ENCODE measurements around the gene KITLG.
"Not testable (repeated sequence)": the region's sequence is repeated elsewhere in the genome, so short reads cannot be mapped to it uniquely, and the experiment has no call there.

The KITLG gene

DNA sequence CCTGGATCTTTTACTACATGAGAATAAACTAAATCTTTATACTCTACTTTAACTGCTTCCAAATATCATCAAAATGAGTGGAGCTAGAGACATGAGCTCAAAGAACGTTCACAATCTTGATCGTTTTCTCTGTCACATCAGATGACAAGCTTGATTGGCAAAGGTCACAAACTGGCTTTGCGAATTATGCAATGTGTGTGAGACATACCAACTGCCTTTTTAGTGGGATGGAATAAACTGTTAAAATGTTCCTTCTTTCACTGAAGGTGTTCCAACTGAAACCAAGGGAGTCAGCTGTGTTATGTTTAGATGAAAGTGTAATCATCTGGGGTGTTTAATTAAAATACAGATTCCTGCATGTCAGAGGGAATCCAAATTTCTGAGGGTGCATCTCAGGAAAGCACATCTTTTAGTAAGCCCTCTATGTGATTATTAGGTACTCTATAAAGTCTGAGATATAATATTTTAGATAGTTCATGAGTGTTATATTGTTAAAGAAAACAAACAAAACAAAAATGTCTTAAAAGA, 21.9 kb downstream of the KITLG start:
- H3K27ac ChIP-seq (ENCODE audit: low read length) = no peak overlapping the region
- H3K9me3 ChIP-seq (ENCODE audit: control insufficient read depth, low read depth, low read length) = no peaks in the 10 kb centered on the region
- no peak overlapping the region for H3K9ac ChIP-seq (ENCODE audit: low read length)
- H3K36me3 ChIP-seq (ENCODE audit: control insufficient read depth, low read depth, low read length) = no peaks in the 10 kb centered on the region
- H3K27me3 ChIP-seq (ENCODE audit: control insufficient read depth, insufficient read depth, low read length) = no peaks in the 10 kb centered on the region
- H3K4me3 ChIP-seq (ENCODE audit: low read length) = no peak overlapping the region
- peaks cover 28% of the 10 kb centered on the region for H3K4me1 ChIP-seq (ENCODE audit: control insufficient read depth, low read depth, low read length)

DNA sequence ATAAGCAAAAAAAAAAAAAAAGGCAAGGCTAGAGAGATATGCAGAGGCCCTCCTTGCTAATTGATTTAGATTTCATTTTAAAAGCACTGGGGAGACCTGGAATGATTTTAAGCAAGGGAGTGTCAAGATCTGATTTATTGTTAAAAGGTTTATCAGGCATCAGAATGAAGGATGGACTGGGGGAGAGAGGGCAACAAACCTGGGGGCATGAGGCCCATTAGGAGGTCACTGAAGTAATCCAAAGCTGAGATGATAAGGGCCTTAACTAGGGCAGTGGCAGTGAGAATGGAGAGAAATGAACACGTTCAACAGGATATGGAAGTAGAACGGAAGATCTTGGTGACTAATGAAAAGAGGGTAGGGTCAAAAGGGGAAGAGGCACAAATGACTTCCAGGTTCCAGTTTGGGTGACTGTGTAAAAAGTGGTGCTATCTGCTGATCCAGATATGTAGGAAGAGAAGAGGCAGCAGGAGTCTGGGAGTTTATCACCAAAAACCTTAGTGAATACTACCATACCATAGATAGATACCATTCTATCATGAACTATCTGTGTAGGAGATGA, 24.0 kb downstream of the KITLG start:
- Histone ChIP-seq H3K36me3 (ENCODE audit: control insufficient read depth, low read depth, low read length) (no peaks in the 10 kb centered on the region), H3K9ac (ENCODE audit: low read length) (no peak overlapping the region), H3K4me3 (ENCODE audit: low read length) (no peak overlapping the region), H3K27me3 (ENCODE audit: control insufficient read depth, insufficient read depth, low read length) (no peaks in the 10 kb centered on the region), H3K9me3 (ENCODE audit: control insufficient read depth, low read depth, low read length) (no peaks in the 10 kb centered on the region), H3K27ac (ENCODE audit: low read length) (no peak overlapping the region), H3K4me1 (ENCODE audit: control insufficient read depth, low read depth, low read length) (peaks cover 21% of the 10 kb centered on the region)

DNA sequence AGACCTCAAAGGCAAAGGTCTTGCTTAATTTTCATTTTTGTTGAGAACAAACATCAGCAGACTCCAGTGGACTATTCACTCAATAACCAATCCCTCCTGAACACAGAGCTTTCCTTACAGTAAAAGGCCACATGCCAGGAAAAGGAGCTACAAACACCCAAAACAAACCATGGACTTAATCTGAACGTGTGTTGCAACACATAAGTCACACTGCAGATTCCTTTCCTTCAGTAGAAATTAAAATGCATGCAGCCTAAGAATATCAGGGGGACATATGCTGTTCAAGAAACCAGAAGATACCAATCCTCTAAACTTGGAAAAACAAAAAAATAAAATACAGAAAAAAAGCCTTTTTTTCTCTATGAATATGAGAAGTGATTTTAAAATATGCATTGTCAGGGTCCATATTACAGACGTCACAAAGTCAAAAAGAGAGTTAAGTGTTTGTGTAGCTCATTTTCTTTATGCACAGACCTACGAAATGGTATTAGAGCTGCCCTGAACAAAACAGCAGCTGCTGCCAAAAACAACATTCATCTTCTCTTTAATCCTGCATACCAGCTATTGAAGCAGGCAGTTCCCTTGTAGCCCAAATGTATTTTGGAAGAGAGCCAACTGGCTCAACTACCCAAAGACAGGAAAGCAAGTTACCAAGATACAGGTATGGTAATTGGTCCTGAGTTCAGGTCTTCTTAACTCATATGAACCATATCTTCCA, 26.2 kb downstream of the KITLG start:
- no peak overlapping the region for H3K4me3 ChIP-seq (ENCODE audit: low read length)
- H3K27ac ChIP-seq (ENCODE audit: low read length) = no peak overlapping the region
- peaks cover 14% of the 10 kb centered on the region for H3K4me1 ChIP-seq (ENCODE audit: control insufficient read depth, low read depth, low read length)
- no peaks in the 10 kb centered on the region for H3K27me3 ChIP-seq (ENCODE audit: control insufficient read depth, insufficient read depth, low read length)
- H3K9me3 ChIP-seq (ENCODE audit: control insufficient read depth, low read depth, low read length) = no peaks in the 10 kb centered on the region
- H3K9ac ChIP-seq (ENCODE audit: low read length) = no peak overlapping the region
- H3K36me3 ChIP-seq (ENCODE audit: control insufficient read depth, low read depth, low read length) = no peaks in the 10 kb centered on the region

DNA sequence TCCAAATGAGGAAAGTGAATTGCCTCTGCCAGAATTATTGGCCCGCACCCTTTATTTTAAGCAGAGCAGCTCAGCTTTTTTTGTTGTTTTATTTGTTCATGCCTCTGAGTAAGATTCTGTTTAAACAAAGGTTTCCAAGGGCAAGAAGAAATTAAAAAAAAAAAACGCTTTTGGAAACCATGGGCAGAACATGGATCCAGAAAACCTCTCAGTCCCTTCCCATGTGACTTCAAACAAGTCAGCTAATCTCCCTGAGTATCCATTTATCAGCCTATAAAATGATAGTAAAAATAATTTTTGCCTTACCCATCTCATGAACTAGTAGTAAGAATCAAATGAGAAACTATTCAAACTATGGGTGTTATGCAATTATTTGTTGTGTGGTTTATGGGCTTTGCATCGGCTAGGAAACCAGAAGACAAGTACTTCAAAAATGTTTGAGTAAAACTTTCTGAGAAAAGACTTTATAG, 27.6 kb downstream of the KITLG start:
- H3K4me1 ChIP-seq (ENCODE audit: control insufficient read depth, low read depth, low read length) = peaks cover 11% of the 10 kb centered on the region
- H3K4me3 ChIP-seq (ENCODE audit: low read length) = no peak overlapping the region
- no peaks in the 10 kb centered on the region for H3K27me3 ChIP-seq (ENCODE audit: control insufficient read depth, insufficient read depth, low read length)

DNA sequence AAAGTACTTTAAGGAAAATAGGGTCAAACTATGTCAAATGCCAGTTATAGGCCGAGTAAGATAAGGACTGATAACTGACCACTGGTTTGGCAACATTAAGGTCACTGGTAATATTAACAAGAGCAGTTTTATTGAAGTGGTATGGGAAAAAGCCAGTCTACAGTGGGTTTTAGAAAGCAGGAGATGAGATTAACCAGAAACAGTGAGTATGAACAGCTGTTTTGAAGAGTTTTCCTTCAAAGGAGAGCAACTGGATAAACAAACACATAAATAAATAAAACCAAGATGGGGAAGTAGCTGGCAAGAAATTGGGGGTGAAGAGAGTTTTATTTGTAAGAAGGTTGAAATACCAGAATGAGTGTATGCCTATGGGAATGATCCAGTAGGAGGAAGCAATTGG, 30.3 kb downstream of the KITLG start:
- Histone ChIP-seq H3K4me3 (ENCODE audit: low read length) (no peak overlapping the region), H3K9ac (ENCODE audit: low read length) (no peak overlapping the region), H3K36me3 (ENCODE audit: control insufficient read depth, low read depth, low read length) (no peaks in the 10 kb centered on the region), H3K4me1 (ENCODE audit: control insufficient read depth, low read depth, low read length) (peaks cover 9% of the 10 kb centered on the region), H3K27me3 (ENCODE audit: control insufficient read depth, insufficient read depth, low read length) (no peaks in the 10 kb centered on the region), H3K27ac (ENCODE audit: low read length) (no peak overlapping the region), H3K9me3 (ENCODE audit: control insufficient read depth, low read depth, low read length) (no peaks in the 10 kb centered on the region)

More for the DNA sequence above, 27.6 kb downstream of the KITLG start:
- Histone ChIP-seq H3K36me3 (ENCODE audit: control insufficient read depth, low read depth, low read length) (no peaks in the 10 kb centered on the region), H3K27ac (ENCODE audit: low read length) (no peak overlapping the region), H3K9ac (ENCODE audit: low read length) (no peak overlapping the region), H3K9me3 (ENCODE audit: control insufficient read depth, low read depth, low read length) (no peaks in the 10 kb centered on the region)

DNA sequence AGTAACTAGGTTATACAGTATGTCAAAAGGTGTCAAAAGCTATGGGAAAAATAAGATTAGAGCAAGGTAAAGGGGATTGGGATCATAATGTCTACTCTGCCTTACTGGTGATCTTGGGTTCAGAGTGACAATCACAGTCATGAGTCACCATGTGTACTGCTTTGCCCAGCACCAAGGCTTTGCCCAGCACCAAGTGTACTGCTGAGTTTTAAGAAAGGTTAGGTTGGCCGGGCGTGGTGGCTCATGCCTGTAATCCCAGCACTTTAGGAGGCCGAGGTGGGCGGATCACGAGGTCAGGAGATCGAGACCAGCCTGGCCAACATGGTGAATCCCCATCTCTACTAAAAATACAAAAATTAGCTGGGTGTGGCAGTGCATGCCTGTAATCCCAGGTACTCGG, 32.3 kb downstream of the KITLG start:
- not testable (repeated sequence) for H3K4me1 ChIP-seq (ENCODE audit: control insufficient read depth, low read depth, low read length); H3K36me3 ChIP-seq (ENCODE audit: control insufficient read depth, low read depth, low read length); H3K9ac ChIP-seq (ENCODE audit: low read length); H3K9me3 ChIP-seq (ENCODE audit: control insufficient read depth, low read depth, low read length); H3K4me3 ChIP-seq (ENCODE audit: low read length); H3K27ac ChIP-seq (ENCODE audit: low read length); H3K27me3 ChIP-seq (ENCODE audit: control insufficient read depth, insufficient read depth, low read length)

DNA sequence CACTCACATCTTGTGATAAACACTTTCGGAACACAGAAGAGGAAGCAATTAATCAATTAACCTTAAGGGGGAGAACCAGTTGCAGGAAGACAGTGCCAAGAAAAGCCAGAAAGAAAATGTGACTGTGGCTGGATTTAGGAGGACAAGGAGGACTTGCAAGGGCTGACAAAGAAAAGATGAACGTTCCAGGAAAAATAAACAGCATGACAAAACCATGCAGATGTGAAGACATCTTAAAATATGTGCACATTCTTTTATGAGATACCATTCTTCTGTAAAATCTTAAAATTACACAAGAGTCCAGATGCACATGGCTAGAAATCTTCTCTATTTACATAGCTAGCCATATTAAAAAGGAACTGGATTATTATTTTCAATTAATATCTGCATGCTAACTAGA, 33.4 kb downstream of the KITLG start:
- Histone ChIP-seq H3K4me1 (ENCODE audit: control insufficient read depth, low read depth, low read length) (no peaks in the 10 kb centered on the region), H3K9me3 (ENCODE audit: control insufficient read depth, low read depth, low read length) (no peaks in the 10 kb centered on the region), H3K27ac (ENCODE audit: low read length) (no peak overlapping the region), H3K9ac (ENCODE audit: low read length) (no peak overlapping the region), H3K36me3 (ENCODE audit: control insufficient read depth, low read depth, low read length) (no peaks in the 10 kb centered on the region), H3K4me3 (ENCODE audit: low read length) (no peak overlapping the region), H3K27me3 (ENCODE audit: control insufficient read depth, insufficient read depth, low read length) (no peaks in the 10 kb centered on the region)

DNA sequence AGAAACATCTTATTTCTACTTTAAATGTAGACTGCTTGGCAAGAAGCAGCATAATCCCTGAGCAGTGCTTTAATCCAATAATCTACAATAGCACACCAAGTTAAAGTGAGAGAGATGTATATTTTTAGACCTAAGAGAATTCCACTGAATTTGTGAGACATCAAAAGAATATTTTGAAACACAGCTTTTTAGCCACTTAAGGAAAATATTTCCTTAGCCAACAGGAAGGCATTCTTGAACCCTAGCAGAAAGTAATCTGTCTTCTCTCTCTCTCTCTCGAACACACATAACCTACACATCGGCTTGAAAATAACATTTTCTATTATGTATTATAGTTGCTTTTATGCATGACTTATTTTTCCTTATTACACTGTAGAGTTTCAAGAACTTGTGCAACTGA, 34.0 kb downstream of the KITLG start:
- H3K9ac ChIP-seq (ENCODE audit: low read length) = no peak overlapping the region
- H3K4me3 ChIP-seq (ENCODE audit: low read length) = no peak overlapping the region
- no peaks in the 10 kb centered on the region for H3K27me3 ChIP-seq (ENCODE audit: control insufficient read depth, insufficient read depth, low read length)
- H3K9me3 ChIP-seq (ENCODE audit: control insufficient read depth, low read depth, low read length) = no peaks in the 10 kb centered on the region
- no peak overlapping the region for H3K27ac ChIP-seq (ENCODE audit: low read length)
- no peaks in the 10 kb centered on the region for H3K4me1 ChIP-seq (ENCODE audit: control insufficient read depth, low read depth, low read length)
- no peaks in the 10 kb centered on the region for H3K36me3 ChIP-seq (ENCODE audit: control insufficient read depth, low read depth, low read length)

DNA sequence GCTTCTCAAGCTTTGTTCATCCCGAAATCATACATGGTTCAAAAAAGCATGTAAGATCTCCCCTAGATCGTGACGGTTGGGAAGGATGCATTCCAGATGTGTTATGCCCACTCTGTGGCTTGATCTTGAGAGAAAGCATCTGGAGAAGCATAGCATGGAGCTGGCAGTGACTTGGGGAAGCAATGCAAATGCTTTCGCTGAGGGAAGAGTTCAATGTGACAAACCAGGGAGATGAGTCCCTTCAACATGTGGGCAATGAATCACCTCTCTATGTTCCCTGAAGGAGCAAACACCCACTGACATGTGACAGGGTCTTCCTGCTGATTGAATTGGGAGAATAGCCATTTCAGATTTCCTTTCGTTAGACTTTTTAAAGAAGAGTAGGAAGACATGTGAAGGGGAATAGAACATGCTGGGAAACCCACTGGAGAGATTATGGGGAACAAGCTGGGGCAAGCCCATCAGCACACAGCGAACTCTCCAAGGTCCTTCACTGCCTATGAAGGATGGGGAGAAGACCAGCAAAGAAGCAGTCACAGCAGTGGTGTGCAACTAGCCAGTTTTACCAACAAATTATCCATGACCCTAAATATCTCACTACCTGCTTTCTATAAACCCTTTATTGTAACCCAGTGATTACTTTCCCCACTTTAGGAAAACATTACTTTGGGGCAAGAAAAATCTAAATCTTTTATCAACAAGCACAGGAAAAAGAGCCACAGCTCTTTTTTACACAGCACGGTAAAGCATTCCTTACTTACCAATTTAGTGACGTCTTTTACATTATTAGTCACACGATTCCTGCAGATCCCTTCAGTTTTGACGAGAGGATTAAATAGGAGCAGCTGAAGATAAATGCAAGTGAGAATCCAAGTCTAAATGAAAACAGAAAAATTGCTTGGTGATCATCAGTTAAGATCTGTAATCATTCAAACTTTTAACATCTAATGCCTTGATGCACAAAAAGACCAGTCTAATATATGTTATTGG, 35.0 kb downstream of the KITLG start:
- H3K36me3 ChIP-seq (ENCODE audit: control insufficient read depth, low read depth, low read length) = no peaks in the 10 kb centered on the region
- H3K4me1 ChIP-seq (ENCODE audit: control insufficient read depth, low read depth, low read length) = no peaks in the 10 kb centered on the region
- H3K27ac ChIP-seq (ENCODE audit: low read length) = no peak overlapping the region
- no peak overlapping the region for H3K4me3 ChIP-seq (ENCODE audit: low read length)
- no peaks in the 10 kb centered on the region for H3K9me3 ChIP-seq (ENCODE audit: control insufficient read depth, low read depth, low read length)
- H3K27me3 ChIP-seq (ENCODE audit: control insufficient read depth, insufficient read depth, low read length) = no peaks in the 10 kb centered on the region
- no peak overlapping the region for H3K9ac ChIP-seq (ENCODE audit: low read length)

DNA sequence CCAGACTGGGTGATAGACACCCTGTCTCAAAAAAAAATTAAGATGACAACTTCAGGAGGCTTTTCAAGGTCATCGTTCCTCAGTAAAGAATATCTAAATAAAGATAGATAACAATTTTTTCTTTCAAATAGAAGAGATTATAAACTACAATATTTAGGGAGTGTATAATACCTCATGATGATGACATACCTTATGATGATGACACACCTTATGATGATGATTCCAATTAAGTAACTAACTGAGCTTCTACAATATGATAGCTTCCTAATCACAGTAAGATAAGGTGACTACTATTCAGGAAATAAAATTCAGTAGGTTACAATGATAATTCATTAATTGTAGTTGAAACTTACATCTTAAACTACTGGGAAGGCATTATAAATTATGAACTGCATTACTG, 40.4 kb downstream of the KITLG start:
- H3K27ac ChIP-seq (ENCODE audit: low read length) = no peak overlapping the region
- H3K9me3 ChIP-seq (ENCODE audit: control insufficient read depth, low read depth, low read length) = no peaks in the 10 kb centered on the region
- no peaks in the 10 kb centered on the region for H3K4me1 ChIP-seq (ENCODE audit: control insufficient read depth, low read depth, low read length)
- H3K4me3 ChIP-seq (ENCODE audit: low read length) = no peak overlapping the region
- H3K9ac ChIP-seq (ENCODE audit: low read length) = no peak overlapping the region
- no peaks in the 10 kb centered on the region for H3K27me3 ChIP-seq (ENCODE audit: control insufficient read depth, insufficient read depth, low read length)
- H3K36me3 ChIP-seq (ENCODE audit: control insufficient read depth, low read depth, low read length) = no peaks in the 10 kb centered on the region

DNA sequence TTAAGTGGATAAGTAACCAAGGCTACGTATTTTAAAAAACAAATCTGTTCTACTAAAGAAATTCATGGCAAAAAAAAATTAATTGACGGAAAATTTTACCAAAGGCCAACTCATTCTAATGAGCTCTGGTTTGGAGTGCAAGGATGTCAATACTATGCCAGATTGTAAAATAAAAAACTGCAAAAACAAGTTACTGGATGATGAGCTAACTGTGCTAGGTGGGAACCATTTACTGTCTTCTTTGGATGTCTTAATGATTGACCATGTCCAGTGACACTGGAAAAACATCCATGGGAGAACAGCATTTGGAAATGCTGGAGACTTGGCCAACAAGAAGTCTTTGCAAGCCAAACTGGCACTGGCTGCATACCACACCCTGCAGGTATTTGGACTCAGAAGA, 41.6 kb downstream of the KITLG start:
- H3K9ac ChIP-seq (ENCODE audit: low read length) = no peak overlapping the region
- H3K27me3 ChIP-seq (ENCODE audit: control insufficient read depth, insufficient read depth, low read length) = no peaks in the 10 kb centered on the region
- H3K9me3 ChIP-seq (ENCODE audit: control insufficient read depth, low read depth, low read length) = no peaks in the 10 kb centered on the region
- H3K4me3 ChIP-seq (ENCODE audit: low read length) = no peak overlapping the region
- no peak overlapping the region for H3K27ac ChIP-seq (ENCODE audit: low read length)
- no peaks in the 10 kb centered on the region for H3K4me1 ChIP-seq (ENCODE audit: control insufficient read depth, low read depth, low read length)
- no peaks in the 10 kb centered on the region for H3K36me3 ChIP-seq (ENCODE audit: control insufficient read depth, low read depth, low read length)

All from iPS-18a (cell line).